RWPE1 (cell line): ENCODE results near the gene PPM1F.
"Not testable (repeated sequence)": the region's sequence is repeated elsewhere in the genome, so short reads cannot be mapped to it uniquely, and the experiment has no call there.

ENCODE experiments used
- CTCF ChIA-PET: fragments of 350-600 bp; sonication (Branson Sonifier 250); formaldehyde crosslinking; extraction: SDS; loops from one replicate; lab custom pipeline; 2021; lab: Yijun Ruan, JAX
- POLR2A ChIA-PET: fragments of 400-600 bp; formaldehyde crosslinking; extraction: SDS; loops from one replicate; lab custom pipeline; 2020; ENCODE audit warnings: antibody characterized with exemption; ENCODE audit not compliant: low non-redundant PET; lab: Yijun Ruan, JAX
- DNase-seq: peaks from one replicate; pipeline ENCODE4 v3.0.0; 2012; ENCODE audit warnings: low spot score
- H3K27ac ChIP-seq: fragments of 450-650 bp; 2 replicates; pipeline ENCODE4 v1.5.1; 2017
- CTCF ChIP-seq: fragments of 450-650 bp; conservative IDR thresholded peaks from 2 replicates; pipeline ENCODE4 v1.5.1; 2017; ENCODE audit warnings: low read depth, mild to moderate bottlenecking

Gene PPM1F

DNA sequence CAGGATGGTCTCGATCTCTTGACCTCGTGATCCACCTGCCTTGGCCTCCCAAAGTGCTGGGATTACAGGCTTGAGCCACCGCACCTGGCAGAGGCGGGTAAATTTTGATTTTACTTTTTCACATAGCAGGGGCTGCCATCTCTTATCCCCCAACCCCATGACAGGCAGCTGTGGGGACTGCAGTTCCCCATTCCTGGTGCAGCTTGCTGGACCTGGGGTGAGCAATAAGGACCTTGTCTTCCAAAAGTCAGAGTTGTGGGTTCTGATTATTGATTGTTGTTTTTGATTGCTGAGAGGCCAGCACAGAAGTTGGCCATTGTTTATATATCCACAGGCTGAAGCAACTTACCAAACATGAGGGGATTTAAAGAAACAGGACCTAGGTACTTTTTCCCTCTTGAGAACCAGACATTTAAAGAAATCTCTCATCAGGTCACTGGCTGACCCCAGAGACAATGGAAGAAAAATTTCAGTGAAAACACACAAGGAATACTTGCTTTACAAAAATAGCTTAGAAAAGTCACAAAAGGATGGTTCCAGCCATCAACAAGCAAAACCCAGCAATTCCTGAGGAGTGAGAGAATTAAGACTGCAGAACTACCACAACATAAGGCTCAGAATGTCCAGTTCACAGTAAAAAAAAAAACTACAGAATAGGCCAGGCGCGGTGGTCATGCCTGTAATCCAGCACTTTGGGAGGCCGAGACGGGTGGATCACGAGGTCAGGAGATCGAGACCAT is 63.2 kb downstream of the PPM1F start:
- no peak for TF ChIP-seq CTCF
- ChIA-PET CTCF (no interaction called here), POLR2A (interaction anchor here (0.7 kb wide), 1 partner anchor 9 kb away, joined by 3 read pairs; no protein-coding TSS in a partner anchor)
- no peak overlapping the region for H3K27ac ChIP-seq
- no peak for DNase-seq

- no peak overlapping the region for H3K27ac ChIP-seq
- ChIA-PET CTCF (no interaction called here), POLR2A (no interaction called here)
- no peak for DNase-seq
- TF ChIP-seq CTCF, result no peak
These were observed 64.8 kb downstream of the PPM1F start for GRCh38 chr22:21887841-21888240.

DNA sequence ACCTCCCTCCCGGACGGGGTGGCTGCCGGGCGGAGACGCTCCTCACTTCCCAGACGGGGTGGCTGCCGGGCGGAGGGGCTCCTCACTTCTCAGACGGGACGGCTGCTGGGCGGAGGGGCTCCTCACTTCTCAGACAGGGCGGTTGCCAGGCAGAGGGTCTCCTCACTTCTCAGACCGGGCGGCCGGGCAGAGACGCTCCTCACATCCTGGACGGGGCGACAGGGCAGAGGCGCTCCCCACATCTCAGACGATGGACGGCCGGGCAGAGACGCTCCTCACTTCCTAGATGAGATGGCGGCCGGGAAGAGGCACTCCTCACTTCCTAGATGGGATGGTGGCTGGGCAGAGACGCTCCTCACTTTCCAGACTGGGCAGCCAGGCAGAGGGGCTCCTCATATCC is 68.7 kb downstream of the PPM1F start:
- H3K27ac ChIP-seq, CTCF ChIA-PET, DNase-seq, POLR2A ChIA-PET: not testable (repeated sequence)

- H3K27ac ChIP-seq, POLR2A ChIA-PET: not testable (repeated sequence)
- CTCF ChIA-PET, result interaction anchor here (0.6 kb wide), 1 partner anchor 920 kb away, joined by 4 read pairs; no protein-coding TSS in a partner anchor
These were observed 69.8 kb downstream of the PPM1F start for GRCh38 chr22:21882754-21883333.

DNA sequence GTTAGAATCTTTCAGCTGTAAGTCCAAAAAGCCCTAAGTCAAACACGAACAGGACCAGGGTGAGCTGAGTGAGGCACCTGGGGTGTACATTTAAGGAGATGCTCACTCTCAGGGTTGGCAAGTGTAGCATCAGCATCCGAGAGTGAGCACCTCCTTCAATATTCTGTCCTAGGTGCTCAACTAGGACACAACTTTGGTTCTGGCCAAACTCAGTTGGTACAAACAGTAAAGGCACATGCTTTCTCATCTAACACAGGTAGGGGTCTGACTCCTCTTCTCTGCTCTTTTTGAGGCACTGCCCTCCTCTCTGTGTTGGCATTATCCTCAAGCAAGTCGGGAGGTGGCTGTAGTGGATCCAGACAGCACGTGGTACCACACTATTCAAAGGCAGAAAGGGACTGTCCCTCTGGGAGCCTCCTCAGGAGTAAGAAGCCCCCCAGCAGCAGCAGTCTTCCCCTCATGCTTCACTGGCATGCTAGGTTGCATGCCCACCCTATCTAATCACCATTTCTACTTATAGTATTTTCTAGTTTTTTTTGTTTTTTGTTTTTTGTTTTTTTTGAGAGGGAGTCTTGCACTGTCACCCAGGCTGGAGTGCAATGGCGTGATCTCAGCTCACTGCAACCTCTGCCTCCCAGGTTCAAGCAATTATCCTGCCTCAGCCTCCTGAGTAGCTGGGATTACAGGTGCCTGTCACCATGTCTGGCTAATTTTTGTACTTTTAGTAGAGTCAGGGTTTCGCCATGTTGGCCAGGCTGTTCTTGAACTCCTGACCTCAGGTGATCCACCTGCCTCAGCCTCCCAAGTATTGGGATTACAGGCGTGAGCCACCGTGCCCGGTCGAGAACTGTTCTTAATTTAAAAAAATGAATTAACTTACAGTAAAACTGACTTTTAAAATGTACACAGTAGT is 70.6 kb downstream of the PPM1F start:
- CTCF ChIA-PET, result interaction anchor here (0.6 kb wide), 1 partner anchor 921 kb away, joined by 4 read pairs; no protein-coding TSS in a partner anchor
- TF ChIP-seq CTCF, result no peak
- H3K27ac ChIP-seq, result no peak overlapping the region
- POLR2A ChIA-PET, result no interaction called here
- no peak for DNase-seq

More at GRCh38 chr22:21882754-21883333, 69.8 kb downstream of the PPM1F start:
- not testable (repeated sequence) for DNase-seq

GRCh38 chr22:21876486-21877176 is 76.0 kb downstream of the PPM1F start:
- POLR2A ChIA-PET, result no interaction called here
- no peak for DNase-seq

GRCh38 chr22:21874953-21875352 is 77.7 kb downstream of the PPM1F start:
- POLR2A ChIA-PET, result not testable (repeated sequence)

More at GRCh38 chr22:21876486-21877176, 76.0 kb downstream of the PPM1F start:
- CTCF ChIA-PET, result no interaction called here
- no peak overlapping the region for H3K27ac ChIP-seq
- TF ChIP-seq CTCF, result no peak

More at GRCh38 chr22:21874953-21875352, 77.7 kb downstream of the PPM1F start:
- CTCF ChIA-PET, DNase-seq, H3K27ac ChIP-seq: not testable (repeated sequence)
